22Rv1 (cell line): ENCODE data around the gene WWOX.

Experiments
- H3K27ac ChIP-seq: fragments of 450-650 bp; 2 replicates; pipeline ENCODE4 v1.5.1; 2017
- ZFX ChIP-seq: fragments of 450-650 bp; IDR thresholded peaks from 2 replicates; pipeline ENCODE4 v1.6.1; 2017; ENCODE audit warnings: antibody characterized with exemption, borderline replicate concordance
- TF ChIP-seq, protein P1 (sequence below): fragments of 450-650 bp; IDR thresholded peaks from 2 replicates; pipeline ENCODE4 v1.5.1; 2017; ENCODE audit warnings: mild to moderate bottlenecking

WWOX gene

DNA sequence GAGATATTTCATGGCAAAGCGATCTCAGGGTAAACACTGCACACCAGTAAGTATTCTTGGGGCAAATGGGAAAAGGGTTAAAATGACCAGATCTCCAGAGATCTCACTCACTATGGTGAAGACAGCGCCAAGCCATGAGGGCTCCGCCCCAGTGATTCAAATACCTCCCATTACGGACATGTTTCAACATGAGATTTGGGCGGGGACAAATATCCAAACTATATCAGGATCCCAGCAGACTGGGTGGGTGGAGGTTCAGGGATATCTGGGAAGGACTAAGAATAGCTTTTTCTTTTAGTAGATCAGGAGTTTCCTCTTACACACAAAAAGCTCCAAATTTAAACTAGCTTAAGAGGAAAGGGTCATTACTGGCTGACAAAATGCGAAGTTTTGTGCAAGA lies 181.7 kb downstream of the WWOX start:
- H3K27ac ChIP-seq = no peak overlapping the region
- TF ChIP-seq ZFX = no peak
- TF ChIP-seq, protein P1, sequence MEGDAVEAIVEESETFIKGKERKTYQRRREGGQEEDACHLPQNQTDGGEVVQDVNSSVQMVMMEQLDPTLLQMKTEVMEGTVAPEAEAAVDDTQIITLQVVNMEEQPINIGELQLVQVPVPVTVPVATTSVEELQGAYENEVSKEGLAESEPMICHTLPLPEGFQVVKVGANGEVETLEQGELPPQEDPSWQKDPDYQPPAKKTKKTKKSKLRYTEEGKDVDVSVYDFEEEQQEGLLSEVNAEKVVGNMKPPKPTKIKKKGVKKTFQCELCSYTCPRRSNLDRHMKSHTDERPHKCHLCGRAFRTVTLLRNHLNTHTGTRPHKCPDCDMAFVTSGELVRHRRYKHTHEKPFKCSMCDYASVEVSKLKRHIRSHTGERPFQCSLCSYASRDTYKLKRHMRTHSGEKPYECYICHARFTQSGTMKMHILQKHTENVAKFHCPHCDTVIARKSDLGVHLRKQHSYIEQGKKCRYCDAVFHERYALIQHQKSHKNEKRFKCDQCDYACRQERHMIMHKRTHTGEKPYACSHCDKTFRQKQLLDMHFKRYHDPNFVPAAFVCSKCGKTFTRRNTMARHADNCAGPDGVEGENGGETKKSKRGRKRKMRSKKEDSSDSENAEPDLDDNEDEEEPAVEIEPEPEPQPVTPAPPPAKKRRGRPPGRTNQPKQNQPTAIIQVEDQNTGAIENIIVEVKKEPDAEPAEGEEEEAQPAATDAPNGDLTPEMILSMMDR = no peak

DNA sequence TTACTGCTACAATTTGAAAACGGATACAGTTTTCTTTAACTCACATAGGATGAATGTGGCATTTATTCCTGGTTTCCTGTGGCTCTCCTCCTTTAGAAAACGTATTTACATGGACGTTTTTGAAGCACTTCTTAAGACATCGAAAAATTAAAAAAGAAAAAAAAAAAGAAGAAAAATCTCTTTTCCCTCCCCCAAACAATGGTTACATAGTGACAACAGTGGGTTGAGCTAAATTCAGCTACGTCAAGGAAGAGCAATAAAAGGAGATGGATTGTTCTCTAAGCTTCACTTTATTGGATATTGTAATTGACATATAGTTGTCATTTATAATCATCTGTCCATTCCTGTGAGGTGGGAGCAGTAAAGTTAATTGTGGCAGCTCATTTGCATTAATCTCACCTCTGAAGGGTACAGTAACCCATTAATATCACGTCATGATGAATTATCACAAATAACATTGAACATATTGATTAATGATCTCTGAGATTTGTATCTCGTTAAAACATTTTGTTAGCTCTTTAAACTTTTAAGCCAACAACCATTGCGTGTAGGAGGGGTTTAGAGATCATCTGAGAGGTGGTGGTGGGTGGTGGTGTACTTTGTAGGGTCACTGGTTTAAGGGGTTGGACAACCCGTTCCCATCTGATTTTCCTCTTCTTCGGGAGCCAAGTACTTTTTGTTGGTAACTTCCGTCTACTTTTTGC lies 184.2 kb downstream of the WWOX start:
- H3K27ac ChIP-seq = no peak overlapping the region
- TF ChIP-seq, protein P1 = no peak
- TF ChIP-seq ZFX = no peak

DNA sequence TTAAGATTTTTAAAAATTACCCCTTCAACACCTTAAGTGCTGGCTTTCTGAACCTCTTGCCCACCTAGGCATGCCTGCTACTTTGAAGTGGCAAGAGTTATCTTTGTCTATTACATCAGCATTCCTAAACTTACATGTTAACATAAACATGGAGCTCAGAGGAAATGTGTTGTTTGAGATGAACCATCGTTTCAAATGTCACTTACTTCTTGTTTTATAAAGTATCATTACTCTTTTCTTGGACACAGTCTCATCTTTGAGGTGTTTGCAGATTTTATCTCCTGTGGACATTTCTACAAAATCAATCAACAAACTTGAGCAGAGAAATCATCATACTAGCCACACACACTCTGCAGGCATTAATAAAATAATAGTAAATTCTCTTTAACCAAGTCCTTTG lies 184.9 kb downstream of the WWOX start:
- no peak overlapping the region for H3K27ac ChIP-seq
- no peak for TF ChIP-seq ZFX
- TF ChIP-seq, protein P1 = no peak

DNA sequence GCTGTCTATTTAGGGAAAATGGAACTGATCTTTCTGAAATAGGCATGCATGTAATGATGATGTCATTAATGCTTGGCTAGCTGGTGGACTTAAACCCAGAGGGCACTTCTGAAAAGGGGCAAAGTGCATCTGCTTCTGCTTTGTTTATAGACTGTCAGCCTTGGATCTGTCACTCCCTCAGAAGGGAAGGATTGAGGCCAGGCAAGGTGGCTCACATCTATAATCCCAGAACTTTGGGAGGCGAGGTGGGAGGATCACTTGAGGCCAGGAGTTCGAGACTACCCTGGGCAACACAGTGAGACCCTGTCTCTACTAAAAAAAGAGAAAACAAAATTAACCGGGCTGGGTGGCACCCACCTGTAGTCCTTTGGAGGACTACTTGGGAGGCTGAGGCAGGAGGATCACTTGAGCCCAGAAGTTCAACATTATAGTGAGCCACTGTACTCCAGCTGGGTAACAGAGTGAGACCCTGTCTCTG lies 185.5 kb downstream of the WWOX start:
- H3K27ac ChIP-seq = no peak overlapping the region
- TF ChIP-seq ZFX = no peak
- TF ChIP-seq, protein P1 = no peak

- TF ChIP-seq ZFX = no peak
- TF ChIP-seq, protein P1 = no peak
These were observed 186.0 kb downstream of the WWOX start for GRCh38 chr16:78285437-78285922.

GRCh38 chr16:78286065-78286464 lies 186.6 kb downstream of the WWOX start:
- TF ChIP-seq ZFX = no peak
- TF ChIP-seq, protein P1 = no peak
- no peak overlapping the region for H3K27ac ChIP-seq

More at GRCh38 chr16:78285437-78285922, 186.0 kb downstream of the WWOX start:
- no peak overlapping the region for H3K27ac ChIP-seq

DNA sequence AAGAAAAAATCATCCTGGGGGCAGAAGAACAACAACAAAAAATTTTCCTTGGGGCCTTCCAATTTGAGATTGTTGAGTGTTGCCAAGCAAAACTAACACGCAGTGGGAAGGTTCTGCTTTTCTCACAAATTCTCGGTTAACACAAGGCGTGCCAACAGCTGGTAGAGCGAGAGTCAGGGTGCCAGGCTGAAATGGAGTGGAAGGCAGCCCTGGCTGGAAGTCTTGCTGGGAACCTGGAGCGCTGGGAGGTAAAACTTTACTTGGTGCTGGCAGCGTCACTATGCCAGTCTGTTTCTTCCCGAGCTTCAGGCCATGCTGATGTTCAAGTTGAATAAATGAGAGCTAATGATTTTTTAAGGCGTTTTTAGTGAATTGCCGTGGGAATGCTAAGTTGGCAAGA lies 189.4 kb downstream of the WWOX start:
- no peak for TF ChIP-seq ZFX
- TF ChIP-seq, protein P1 = no peak
- no peak overlapping the region for H3K27ac ChIP-seq
